Right atrium auricular region (tissue), 2 donors: Measurements from ENCODE around the gene CIAPIN1. TPM values are rescaled to one million over a fixed set of nuclear protein-coding genes. Genes with fewer than 3 reads are reported as not detected.
A peak's percentile ranks its signal among the peaks of the same experiment; 100 is the strongest.

Experiments
- DNase-seq: peaks from one replicate; pipeline ENCODE4 v3.0.0-alpha.2; 2019; ENCODE audit warnings: low spot score
- H3K27ac ChIP-seq, 2 donors: fragments of 200-600 bp; sonication (generic); 1 replicate in 1 of 2; 2 replicates in 1 of 2; pipeline ENCODE4 v1.5.1; 2016 to 2019
- H3K27me3 ChIP-seq, 2 donors: fragments of 200-600 bp; sonication (generic); one replicate each; pipeline versions ENCODE4 v1.5.1 to v1.6.0; 2017 to 2019
- H3K36me3 ChIP-seq: fragments of 200-600 bp; sonication (generic); one replicate; pipeline ENCODE4 v1.5.1; 2016
- H3K4me1 ChIP-seq, 2 donors: fragments of 200-600 bp; sonication (generic); one replicate each; pipeline versions ENCODE4 v1.5.1 to v1.6.0; 2017 to 2019
- H3K4me3 ChIP-seq, 2 donors: fragments of 200-600 bp; sonication (generic); 1 replicate in 1 of 2; 2 replicates in 1 of 2; pipeline ENCODE4 v1.5.1; 2017 to 2019; ENCODE audit warnings: mild to moderate bottlenecking in 1 of 2, moderate library complexity in 1 of 2
- H3K9me3 ChIP-seq, 2 donors: fragments of 200-600 bp; sonication (generic); one replicate each; pipeline ENCODE4 v1.5.1; 2019
- CTCF ChIP-seq, 2 donors: fragments of 200-600 bp; sonication (generic); IDR thresholded peaks; one replicate each; pipeline ENCODE4 v1.5.1; 2019; ENCODE audit warnings: antibody characterized with exemption in 2 of 2
- total RNA-seq, 2 donors: library from RNA; depleted of rRNA; stranded (reverse); fragments of >200 nt; gene quantifications; one replicate each; pipeline ENCODE4 v1.1.0, GENCODE V29; 2016

CIAPIN1 gene
- total RNA-seq, 2 donors from 2014 or later: 33.0 to 34.4 TPM

DNA sequence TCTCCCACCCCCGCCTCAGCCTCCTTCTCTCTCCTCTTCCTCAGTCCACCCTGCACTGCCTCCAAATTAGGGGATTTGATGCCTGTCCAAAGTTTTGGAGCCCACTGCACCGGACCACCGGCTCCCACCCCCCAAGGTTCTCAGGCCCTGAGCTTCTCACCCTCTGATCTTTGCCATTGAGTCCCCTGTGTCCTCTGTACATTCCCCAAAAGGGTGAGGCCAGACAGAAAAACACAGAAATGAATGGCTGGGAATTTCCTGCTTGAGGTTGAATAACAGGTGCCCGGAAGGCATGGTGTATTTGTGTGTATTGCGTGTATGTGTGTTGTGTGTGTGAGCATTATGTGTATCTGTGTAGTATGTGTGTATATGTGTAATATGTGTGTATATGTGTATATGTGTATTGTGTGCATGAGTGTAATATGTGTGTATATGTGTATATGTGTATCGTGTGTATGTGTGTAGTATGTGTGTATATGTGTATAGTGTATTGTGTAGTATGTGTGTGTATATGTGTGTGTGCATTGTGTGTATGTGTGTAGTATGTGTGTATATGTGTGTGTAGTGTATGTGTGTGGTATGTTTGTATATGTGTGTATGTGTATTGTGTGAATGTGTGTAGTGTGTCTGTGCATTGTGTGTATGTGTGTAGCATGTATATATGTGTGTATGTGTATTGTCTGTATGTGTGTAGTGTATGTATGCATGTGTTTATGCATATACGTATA, 58.7 kb downstream of the CIAPIN1 start:
- Histone ChIP-seq H3K4me3 (no peak overlapping the region), H3K27me3 (no peaks in the 10 kb centered on the region), H3K36me3 (no peaks in the 10 kb centered on the region), H3K4me1 (peaks cover 0 to 36% of the 10 kb centered on the region in 2 donors), H3K27ac (no peak overlapping the region), H3K9me3 (no peaks in the 10 kb centered on the region)
- no peak for DNase-seq
- no peak for TF ChIP-seq CTCF (IDR thresholded peaks at IDR 0.05)

DNA sequence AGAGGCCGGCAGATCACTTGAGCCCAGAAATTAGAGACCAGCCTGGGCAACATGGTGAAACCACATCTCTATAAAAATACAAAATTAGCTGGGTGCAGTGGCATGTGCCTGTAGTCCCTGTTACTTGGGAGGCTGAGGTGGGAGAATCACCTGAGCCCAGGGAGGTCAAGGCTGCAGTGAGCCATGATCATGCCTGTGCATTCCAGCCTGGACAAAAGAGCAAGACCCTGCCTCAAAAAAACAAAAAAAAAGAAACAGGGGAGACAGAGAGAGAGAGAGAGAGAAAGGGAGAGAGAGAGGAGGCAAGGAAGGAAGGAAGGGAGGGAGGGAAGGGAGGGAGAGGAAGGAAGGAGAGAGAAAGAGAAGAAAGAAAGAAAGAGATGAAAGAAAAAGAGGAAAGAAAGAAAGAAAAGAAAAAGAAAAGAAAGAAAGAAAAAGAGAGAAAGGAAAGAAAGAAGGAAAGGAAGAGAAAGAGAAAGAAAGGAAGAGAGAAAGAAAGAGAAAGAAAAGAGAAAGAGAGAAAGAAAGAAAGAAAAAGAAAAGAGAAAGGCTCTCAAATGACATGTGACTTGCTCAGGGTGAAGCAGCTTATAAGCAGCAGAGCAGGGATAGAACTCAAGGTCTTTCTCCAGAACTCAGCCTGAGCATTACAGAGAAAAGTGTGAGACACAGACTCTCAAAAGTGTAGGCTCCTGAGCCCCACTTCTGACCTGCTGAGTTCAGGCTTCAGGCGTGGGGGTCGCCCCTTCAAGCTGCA, 59.4 kb downstream of the CIAPIN1 start:
- DNase-seq: no peak
- peaks cover 0 to 38% of the 10 kb centered on the region in 2 donors for H3K4me1 ChIP-seq
- H3K4me3 ChIP-seq: no peak overlapping the region
- H3K27ac ChIP-seq: no peak overlapping the region
- H3K9me3 ChIP-seq: no peaks in the 10 kb centered on the region
- no peak for TF ChIP-seq CTCF (IDR thresholded peaks at IDR 0.05)
- no peaks in the 10 kb centered on the region for H3K36me3 ChIP-seq
- no peaks in the 10 kb centered on the region for H3K27me3 ChIP-seq

- Histone ChIP-seq H3K27me3 (no peaks in the 10 kb centered on the region), H3K27ac (no peak overlapping the region), H3K4me3 (no peak overlapping the region), H3K36me3 (peaks cover 3% of the 10 kb centered on the region), H3K9me3 (no peaks in the 10 kb centered on the region), H3K4me1 (peaks cover 0 to 44% of the 10 kb centered on the region in 2 donors)
- DNase-seq: no peak
- no peak for TF ChIP-seq CTCF (IDR thresholded peaks at IDR 0.05)
Measured at GRCh38 chr16:57386381-57386951, 60.7 kb downstream of the CIAPIN1 start.

GRCh38 chr16:57385083-57385482, 62.1 kb downstream of the CIAPIN1 start:
- H3K9me3 ChIP-seq: no peaks in the 10 kb centered on the region
- H3K4me1 ChIP-seq: peaks cover 0 to 49% of the 10 kb centered on the region in 2 donors
- H3K36me3 ChIP-seq: peaks cover 3% of the 10 kb centered on the region
- H3K4me3 ChIP-seq: no peak overlapping the region
- TF ChIP-seq CTCF (IDR thresholded peaks at IDR 0.05): no peak
- H3K27ac ChIP-seq: no peak overlapping the region
- H3K27me3 ChIP-seq: no peaks in the 10 kb centered on the region
- DNase-seq: no peak

- DNase-seq: no peak
- H3K9me3 ChIP-seq: no peaks in the 10 kb centered on the region
- TF ChIP-seq CTCF (IDR thresholded peaks at IDR 0.05): no peak
- H3K4me1 ChIP-seq: peaks cover 0 to 55% of the 10 kb centered on the region in 2 donors
- H3K27me3 ChIP-seq: no peaks in the 10 kb centered on the region
- peaks cover 3% of the 10 kb centered on the region for H3K36me3 ChIP-seq
- no peak overlapping the region for H3K4me3 ChIP-seq
- H3K27ac ChIP-seq: peak overlapping the region; percentile 12 to 23
Measured at GRCh38 chr16:57384248-57385070, 62.7 kb downstream of the CIAPIN1 start.
